ENCODE measurements around the gene SMG9.

DNA sequence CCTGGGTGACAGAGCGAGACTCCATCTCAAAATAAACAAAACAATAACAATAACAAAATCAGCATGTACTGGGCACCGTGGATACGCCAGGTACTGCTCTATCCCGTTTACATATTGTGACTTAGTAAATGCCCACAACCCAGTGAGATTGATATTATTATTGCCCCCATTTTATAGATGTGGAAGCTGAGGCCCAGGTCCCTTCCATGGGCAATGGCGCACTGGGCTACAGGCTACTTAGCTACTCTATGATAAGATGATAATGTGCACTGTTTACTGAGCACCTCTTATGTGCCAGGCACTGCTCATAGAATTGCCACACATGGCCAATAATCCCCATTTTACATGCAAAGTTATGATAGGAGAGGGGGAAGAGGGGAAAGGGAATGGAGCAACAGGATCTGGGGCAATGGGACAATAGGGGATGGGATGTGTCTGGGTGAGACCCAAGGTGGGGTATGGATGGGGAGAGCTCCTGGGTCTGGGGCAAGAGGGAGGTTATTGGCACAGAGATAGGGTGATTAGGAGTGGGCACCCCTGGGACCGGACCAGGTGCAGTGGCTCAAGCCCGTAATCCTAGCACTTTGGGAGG, 20.6 kb upstream of the SMG9 start:
- TF ChIP-seq, protein P1, sequence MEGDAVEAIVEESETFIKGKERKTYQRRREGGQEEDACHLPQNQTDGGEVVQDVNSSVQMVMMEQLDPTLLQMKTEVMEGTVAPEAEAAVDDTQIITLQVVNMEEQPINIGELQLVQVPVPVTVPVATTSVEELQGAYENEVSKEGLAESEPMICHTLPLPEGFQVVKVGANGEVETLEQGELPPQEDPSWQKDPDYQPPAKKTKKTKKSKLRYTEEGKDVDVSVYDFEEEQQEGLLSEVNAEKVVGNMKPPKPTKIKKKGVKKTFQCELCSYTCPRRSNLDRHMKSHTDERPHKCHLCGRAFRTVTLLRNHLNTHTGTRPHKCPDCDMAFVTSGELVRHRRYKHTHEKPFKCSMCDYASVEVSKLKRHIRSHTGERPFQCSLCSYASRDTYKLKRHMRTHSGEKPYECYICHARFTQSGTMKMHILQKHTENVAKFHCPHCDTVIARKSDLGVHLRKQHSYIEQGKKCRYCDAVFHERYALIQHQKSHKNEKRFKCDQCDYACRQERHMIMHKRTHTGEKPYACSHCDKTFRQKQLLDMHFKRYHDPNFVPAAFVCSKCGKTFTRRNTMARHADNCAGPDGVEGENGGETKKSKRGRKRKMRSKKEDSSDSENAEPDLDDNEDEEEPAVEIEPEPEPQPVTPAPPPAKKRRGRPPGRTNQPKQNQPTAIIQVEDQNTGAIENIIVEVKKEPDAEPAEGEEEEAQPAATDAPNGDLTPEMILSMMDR (IDR thresholded peaks at IDR 0.05): no peak
- no peak for TF ChIP-seq POLR2A (IDR thresholded peaks at IDR 0.05)

Data from esophagus squamous epithelium (tissue), 4 donors.